GM12878 (cell line): ENCODE data around the gene FGR. TPM values are rescaled to one million over a fixed set of nuclear protein-coding genes. Genes with fewer than 3 reads are reported as not detected.

Experiments used
- ATAC-seq: fragments of 200-7000 bp; cut with Tn5 transposase; 3 replicates; pipeline ENCODE4 v1.9.1; 2020; ENCODE audit warnings: mild to moderate bottlenecking, moderate library complexity
- BruUV-seq: library from RNA; stranded (reverse); fragments of 400-500 nt; replicated peaks from 2 replicates; lab custom pipeline; 2021; lab: Mats Ljungman, UMichigan
- CTCF ChIA-PET: fragments of 300-600 bp; sonication (Branson Sonifier 250); formaldehyde crosslinking; extraction: SDS; loops from one replicate; lab custom pipeline; 2021; ENCODE audit warnings: inconsistent platforms; lab: Yijun Ruan, JAX
- POLR2A ChIA-PET: fragments of 350-600 bp; formaldehyde crosslinking; extraction: SDS; loops from one replicate; lab custom pipeline; 2021; ENCODE audit warnings: inconsistent platforms; lab: Charles Lee
- RAD21 ChIA-PET: fragments of 300-600 bp; sonication (Branson Sonifier 250); formaldehyde crosslinking; loops from one replicate; lab custom pipeline; 2023; ENCODE audit warnings: antibody characterized with exemption; ENCODE audit not compliant: unreplicated experiment; lab: Charles Lee
- SMC1A ChIA-PET: fragments of 300-600 bp; sonication (Branson Sonifier 250); formaldehyde crosslinking; loops from one replicate; lab custom pipeline; 2023; ENCODE audit not compliant: unreplicated experiment, uncharacterized antibody; lab: Charles Lee
- DNase-seq: peaks from one replicate; pipeline ENCODE4 v3.0.0-alpha.2; 2011; ENCODE audit warnings: low read depth, low spot score
- FAIRE-seq: peaks from 3 replicates; lab custom pipeline; 2011; peaks lifted over from hg19 to GRCh38; lab: Jason Lieb, UNC
- H2AFZ ChIP-seq: 2 replicates; pipeline ENCODE4 v1.6.0; 2011; ENCODE audit warnings: low read depth, low read length, control low read depth; ENCODE audit not compliant: control insufficient read depth
- H3K27ac ChIP-seq: 2 replicates; pipeline ENCODE4 v1.5.1; 2011; ENCODE audit warnings: control low read depth; ENCODE audit not compliant: control insufficient read depth, insufficient read depth
- H3K27me3 ChIP-seq, 2 experiments: replicated peaks in 1 of 2; 2 replicates each; pipeline versions ENCODE4 v1.6.0 to v1.6.1; 2011; ENCODE audit warnings: low read length in 1 of 2; ENCODE audit not compliant: control insufficient read depth in 2 of 2, insufficient read depth in 2 of 2
- H3K36me3 ChIP-seq, 2 experiments: 2 replicates each; pipeline ENCODE4 v1.5.1; 2011; ENCODE audit warnings: low read length in 1 of 2; ENCODE audit not compliant: control insufficient read depth in 2 of 2, insufficient read depth in 2 of 2
- H3K4me1 ChIP-seq: 2 replicates; pipeline ENCODE4 v1.6.1; 2011; ENCODE audit warnings: mild to moderate bottlenecking, low read length, moderate library complexity, mixed read lengths; ENCODE audit not compliant: control insufficient read depth, insufficient read depth
- H3K4me2 ChIP-seq: 2 replicates; pipeline ENCODE4 v1.6.0; 2011; ENCODE audit warnings: control low read depth; ENCODE audit not compliant: control insufficient read depth, insufficient read depth
- H3K4me3 ChIP-seq: fragments of 200-600 bp; sonication (generic); 2 replicates; pipeline ENCODE4 v1.5.1; 2016
- H3K79me2 ChIP-seq: 2 replicates; pipeline ENCODE4 v1.6.0; 2011; ENCODE audit warnings: low read length; ENCODE audit not compliant: control insufficient read depth, insufficient read depth
- H3K9ac ChIP-seq: 2 replicates; pipeline ENCODE4 v1.8.0; 2011; ENCODE audit warnings: low read length, control low read depth, mixed read lengths; ENCODE audit not compliant: control insufficient read depth, insufficient read depth
- H3K9me3 ChIP-seq: replicated peaks from 3 replicates; pipeline ENCODE4 v1.5.1; 2011; ENCODE audit warnings: mild to moderate bottlenecking, low read length; ENCODE audit not compliant: control insufficient read depth, insufficient read depth
- H4K20me1 ChIP-seq: 2 replicates; pipeline ENCODE4 v1.6.0; 2011; ENCODE audit not compliant: control insufficient read depth, insufficient read depth
- BACH1 ChIP-seq: fragments of 450-650 bp; IDR thresholded peaks from 2 replicates; pipeline ENCODE4 v1.6.1; 2017; ENCODE audit warnings: mild to moderate bottlenecking, borderline replicate concordance
- BCL11A ChIP-seq: IDR thresholded peaks from 2 replicates; pipeline ENCODE4 v1.6.1; 2011; ENCODE audit warnings: low read depth, low read length
- BHLHE40 ChIP-seq, 2 experiments: fragments of 450-650 bp in 1 of 2; IDR thresholded peaks; 2 replicates each; pipeline ENCODE4 v1.6.1; 2011 to 2017; ENCODE audit warnings: low read depth in 2 of 2, borderline replicate concordance in 1 of 2, improper control_type of control experiment in 1 of 2, low read length in 1 of 2, mild to moderate bottlenecking in 1 of 2
- BMI1 ChIP-seq: fragments of 450-650 bp; IDR thresholded peaks from 2 replicates; pipeline ENCODE4 v1.6.1; 2016; ENCODE audit warnings: mild to moderate bottlenecking, moderate library complexity, borderline replicate concordance
- CHD2 ChIP-seq: IDR thresholded peaks from 2 replicates; pipeline ENCODE4 v1.6.1; 2011; ENCODE audit warnings: low read depth, low read length, improper control_type of control experiment, borderline replicate concordance
- DPF2 ChIP-seq: fragments of 450-650 bp; IDR thresholded peaks from 2 replicates; pipeline ENCODE4 v1.6.1; 2017; ENCODE audit warnings: mild to moderate bottlenecking
- EED ChIP-seq: sonication (generic); IDR thresholded peaks from 2 replicates; pipeline ENCODE4 v1.6.1; 2016; ENCODE audit warnings: antibody characterized with exemption, low read depth
- EGR1 ChIP-seq, 2 experiments: IDR thresholded peaks; 1 replicate in 1 of 2; 2 replicates in 1 of 2; pipeline ENCODE4 v1.6.1; 2011 to 2012; ENCODE audit warnings: low read depth in 2 of 2, low read length in 2 of 2, borderline replicate concordance in 1 of 2, mild to moderate bottlenecking in 1 of 2, moderate library complexity in 1 of 2
- HDGF ChIP-seq: fragments of 450-650 bp; IDR thresholded peaks from 2 replicates; pipeline ENCODE4 v1.6.1; 2016; ENCODE audit warnings: antibody characterized with exemption
- IKZF2 ChIP-seq, 2 experiments: fragments of 450-650 bp; IDR thresholded peaks; 2 replicates each; pipeline ENCODE4 v1.6.1; 2017; ENCODE audit warnings: mild to moderate bottlenecking in 2 of 2, moderate library complexity in 2 of 2
- JUND ChIP-seq: IDR thresholded peaks from 2 replicates; pipeline ENCODE4 v1.6.1; 2012; ENCODE audit warnings: low read depth, mild to moderate bottlenecking, low read length, improper control_type of control experiment, moderate library complexity
- MEF2B ChIP-seq: fragments of 450-650 bp; IDR thresholded peaks from 2 replicates; pipeline ENCODE4 v1.6.1; 2018; ENCODE audit warnings: mild to moderate bottlenecking, moderate library complexity; ENCODE audit not compliant: partially characterized antibody, poor library complexity, severe bottlenecking
- MLLT1 ChIP-seq: fragments of 450-650 bp; IDR thresholded peaks from 2 replicates; pipeline ENCODE4 v1.6.1; 2016; ENCODE audit warnings: mild to moderate bottlenecking
- NR2F1 ChIP-seq: fragments of 450-650 bp; conservative IDR thresholded peaks from 2 replicates; pipeline ENCODE4 v1.6.1; 2017; ENCODE audit warnings: mild to moderate bottlenecking
- RB1 ChIP-seq: fragments of 450-650 bp; formaldehyde crosslinking; IDR thresholded peaks from 2 replicates; pipeline ENCODE4 v1.6.1; 2017; ENCODE audit warnings: mild to moderate bottlenecking, borderline replicate concordance
- SUPT20H ChIP-seq: IDR thresholded peaks from 2 replicates; pipeline ENCODE4 v1.6.1; 2011; ENCODE audit warnings: low read depth, mild to moderate bottlenecking, low read length, moderate library complexity, borderline replicate concordance; ENCODE audit not compliant: control insufficient read depth
- TBL1XR1 ChIP-seq: IDR thresholded peaks from 2 replicates; pipeline ENCODE4 v1.6.1; 2012; ENCODE audit warnings: low read depth, low read length, improper control_type of control experiment
- YY1 ChIP-seq: IDR thresholded peaks from 2 replicates; pipeline ENCODE4 v1.6.1; 2011; ENCODE audit warnings: low read depth, mild to moderate bottlenecking, low read length
- ZNF207 ChIP-seq: fragments of 450-650 bp; IDR thresholded peaks from 2 replicates; pipeline ENCODE4 v1.6.1; 2014; ENCODE audit warnings: antibody characterized with exemption, mild to moderate bottlenecking, borderline replicate concordance
- WGBS: methylation state at CpG from one replicate; pipeline ENCODE4 v1.1.6; 2016; ENCODE audit warnings: low lambda C conversion rate; ENCODE audit not compliant: insufficient replicate concordance, insufficient coverage; ENCODE audit errors: missing lambda C conversion rate; 5-methylcytosine and 5-hydroxymethylcytosine counted together
- in situ Hi-C: fragments of 300-500 bp; cut with MboI; formaldehyde crosslinking; loops from 9 replicates; pipeline ENCODE4 v1.14.3; 2018; ENCODE audit warnings: mixed read lengths
- intact Hi-C: fragments of 100-400 bp; cut with micrococcal nuclease; formaldehyde crosslinking; loops from one replicate; pipeline ENCODE4 v1.14.2; 2022; ENCODE audit not compliant: unreplicated experiment
- polyA plus RNA-seq, 11 experiments: library from polyadenylated mRNA; depleted of rRNA in 4 of 11; unstranded in 6 of 11; stranded (reverse) in 5 of 11; fragments of >200 nt; fragmentation: Nextera tagmentation in 4 of 11; fragmentation: Illumina TruSeq in 1 of 11; extraction: Ambion mirVana in 4 of 11; extraction: Trizol in 1 of 11; gene quantifications; 1 replicate in 1 of 11; 2 replicates in 10 of 11; pipeline versions ENCODE4 v1.2.1 to v1.2.3, GENCODE V29; 2011 to 2016; ENCODE audit warnings: inconsistent platforms in 2 of 11, missing spikeins in 2 of 11, low read depth in 1 of 11
- total RNA-seq, 4 experiments: library from RNA; depleted of rRNA in 3 of 4; stranded (reverse); fragments of >200 nt in 3 of 4; fragmentation: Illumina TruSeq in 1 of 4; extraction: Trizol in 1 of 4; gene quantifications; 2 replicates each; pipeline versions ENCODE4 v1.2.1 to v1.2.3, GENCODE V29; 2013 to 2021

FGR gene
- total and polyA plus RNA-seq, 10 of the 15 experiments (the other 5 are each of a cell fraction or from before 2014, with no cell fraction given), result 10.9 to 193 (median 74.7) TPM

GRCh38 chr1:27658951-27659496, 24.0 kb upstream of the FGR start:
- Histone ChIP-seq H3K4me2 (peak overlapping the region; percentile 98), H3K27ac (peak overlapping the region; percentile 99), H3K9ac (peak overlapping the region; percentile 90), H3K27me3 (no peaks in the 10 kb centered on the region), H3K9me3 (no peaks in the 10 kb centered on the region), H3K36me3 (no peaks in the 10 kb centered on the region), H2AFZ (peak overlapping the region; percentile 57), H4K20me1 (no peaks in the 10 kb centered on the region), H3K4me3 (peak overlapping the region; percentile 72), H3K79me2 (no peaks in the 10 kb centered on the region), H3K4me1 (peaks cover 66% of the 10 kb centered on the region)
- WGBS, result 3% methylated on average over 7 of the region's 7 CpGs
- POLR2A ChIA-PET, result interaction anchor here (0.6 to 4.7 kb wide), 16 partner anchors 9 to 169 kb away, joined by 3 to 89 read pairs (median 6); partner anchors contain the start of genes AHDC1, FAM76A, FGR and IFI6
- BruUV-seq, result TSS peak; percentile 99
- CTCF ChIA-PET, result interaction anchor here (1.1 to 4.5 kb wide), 7 partner anchors 9 to 52 kb away, joined by 3 to 35 read pairs (median 9); no protein-coding TSS in a partner anchor
- DNase-seq, result peak; percentile 62
- FAIRE-seq, result no peak
- in situ Hi-C loops, result no loop called here
- SMC1A ChIA-PET, result interaction anchor here (0.6 to 4.7 kb wide), 5 partner anchors 9 to 50 kb away, joined by 4 to 66 read pairs (median 12); no protein-coding TSS in a partner anchor
- intact Hi-C loops, result loop anchor here (1.0 kb wide), 2 partner anchors 15 to 28 kb away; no protein-coding TSS in a partner anchor
- RAD21 ChIA-PET, result interaction anchor here (0.7 to 2.1 kb wide), 12 partner anchors 9 to 239 kb away, joined by 3 to 16 read pairs (median 4); partner anchors contain the start of gene FGR
- ATAC-seq, result peak; percentile 32
- TF ChIP-seq CHD2 (peak; percentile 35; the same call in 1 of the 2 replicates), YY1 (peak; percentile 85), SUPT20H (no peak), BACH1 (peak; percentile 1; the same call in 1 of the 2 replicates), BMI1 (0 out of 2 replicates have a peak, but pooled peaks have one; percentile 43), BHLHE40 (IDR thresholded peaks at IDR 0.05; ENCODE audit: borderline replicate concordance in 1 of 2, low read depth in 2 of 2, low read length in 1 of 2) (peak; percentile 41 to 69; a peak in 2 of 4 replicates), EGR1 (IDR thresholded peaks at IDR 0.05; ENCODE audit: borderline replicate concordance in 1 of 2, low read depth in 2 of 2, low read length in 2 of 2) (0 out of 3 replicates have a peak, but pooled peaks of 1 of the 2 experiments have one; percentile 8), MLLT1 (peak; percentile 96; the same call in 1 of the 2 replicates), TBL1XR1 (0 out of 2 replicates have a peak, but pooled peaks have one; percentile 7), MEF2B (peak; percentile 84), HDGF (peak; percentile 16; the same call in 1 of the 2 replicates), NR2F1 (no peak; the same call in 1 of the 2 replicates), RB1 (0 out of 2 replicates have a peak, but pooled peaks have one; percentile 46), DPF2 (0 out of 2 replicates have a peak, but pooled peaks have one; percentile 66), IKZF2 (IDR thresholded peaks at IDR 0.05) (0 out of 4 replicates have a peak, but pooled peaks of 1 of the 2 experiments have one; percentile 39), JUND (no peak), ZNF207 (no peak; the same call in 1 of the 2 replicates), BCL11A (0 out of 2 replicates have a peak, but pooled peaks have one; percentile 7), EED (peak; percentile 58)
